ENCODE data around the gene FHL2. TPM values are rescaled to one million over a fixed set of nuclear protein-coding genes. Genes with fewer than 3 reads are reported as not detected.

The FHL2 gene
- total and polyA plus RNA-seq, 4 donors = 3.9 to 9.0 (median 6.5) TPM

DNA sequence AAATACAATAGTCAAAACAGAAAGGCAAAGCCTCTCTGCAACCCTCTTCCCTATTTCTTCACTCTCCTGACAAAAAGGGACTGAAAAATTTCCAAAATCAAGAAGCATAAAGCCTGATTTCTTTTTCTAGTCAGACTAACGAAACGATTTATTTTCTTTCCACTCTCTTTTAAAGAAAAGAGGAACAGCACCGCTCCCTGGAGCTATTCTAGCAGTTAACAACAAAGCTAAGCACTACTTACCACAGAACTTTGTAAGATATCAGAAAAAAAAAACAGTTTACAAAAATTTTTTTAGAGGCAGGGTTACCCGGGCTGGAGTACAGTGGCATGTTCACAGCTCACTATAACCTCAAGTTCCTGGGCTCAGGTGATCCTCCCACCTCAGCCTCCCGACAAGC, 14.4 kb upstream of the FHL2 start:
- H3K9ac ChIP-seq (ENCODE audit: low read depth in 1 of 2, low read length in 2 of 2) = no peak overlapping the region
- DNase-seq (ENCODE audit: low spot score) = no peak
- no peak overlapping the region for H3K27ac ChIP-seq (ENCODE audit: low read depth in 1 of 2, low read length in 2 of 2)
- H3K4me3 ChIP-seq (ENCODE audit: low read depth in 1 of 3, low read length in 3 of 3) = no peak overlapping the region
- H3K36me3 ChIP-seq (ENCODE audit: control insufficient read depth in 4 of 4, insufficient read depth in 3 of 4, low read depth in 1 of 4, low read length in 3 of 4) = no peaks in the 10 kb centered on the region
- no peaks in the 10 kb centered on the region for H3K27me3 ChIP-seq (ENCODE audit: control insufficient read depth in 4 of 4, insufficient read depth in 4 of 4, low read length in 3 of 4)
- WGBS = 76% methylated on average over 5 of the region's 5 CpGs
- TF ChIP-seq HNF4G (IDR thresholded peaks at IDR 0.05) (no peak), JUND (IDR thresholded peaks at IDR 0.05) (no peak), ZBTB33 (IDR thresholded peaks at IDR 0.05) (no peak), YY1 (IDR thresholded peaks at IDR 0.05) (no peak), RAD21 (IDR thresholded peaks at IDR 0.05) (no peak), FOXA2 (IDR thresholded peaks at IDR 0.05) (no peak)
- TF ChIP-seq, protein P1, sequence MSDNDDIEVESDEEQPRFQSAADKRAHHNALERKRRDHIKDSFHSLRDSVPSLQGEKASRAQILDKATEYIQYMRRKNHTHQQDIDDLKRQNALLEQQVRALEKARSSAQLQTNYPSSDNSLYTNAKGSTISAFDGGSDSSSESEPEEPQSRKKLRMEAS (IDR thresholded peaks at IDR 0.05) = no peak
- no peaks in the 10 kb centered on the region for H3K9me3 ChIP-seq (ENCODE audit: control insufficient read depth in 4 of 4, low read length in 3 of 4)
- no peaks in the 10 kb centered on the region for H3K4me1 ChIP-seq (ENCODE audit: control insufficient read depth in 4 of 4, insufficient read depth in 4 of 4, low read length in 3 of 4)

GRCh38 chr2:105412584-105412983, 13.7 kb upstream of the FHL2 start:
- Histone ChIP-seq H3K9me3 (ENCODE audit: control insufficient read depth in 4 of 4, low read length in 3 of 4) (no peaks in the 10 kb centered on the region), H3K4me1 (ENCODE audit: control insufficient read depth in 4 of 4, insufficient read depth in 4 of 4, low read length in 3 of 4) (no peaks in the 10 kb centered on the region), H3K4me3 (ENCODE audit: low read depth in 1 of 3, low read length in 3 of 3) (no peak overlapping the region), H3K36me3 (ENCODE audit: control insufficient read depth in 4 of 4, insufficient read depth in 3 of 4, low read depth in 1 of 4, low read length in 3 of 4) (no peaks in the 10 kb centered on the region), H3K27me3 (ENCODE audit: control insufficient read depth in 4 of 4, insufficient read depth in 4 of 4, low read length in 3 of 4) (no peaks in the 10 kb centered on the region), H3K9ac (ENCODE audit: low read depth in 1 of 2, low read length in 2 of 2) (no peak overlapping the region), H3K27ac (ENCODE audit: low read depth in 1 of 2, low read length in 2 of 2) (no peak overlapping the region)
- WGBS = 77% methylated on average over 11 of the region's 11 CpGs
- TF ChIP-seq GABPA (IDR thresholded peaks at IDR 0.05 in 1 of 2, conservative IDR thresholded peaks at IDR 0.05 in 1 of 2) (no peak), NR2F2 (IDR thresholded peaks at IDR 0.05) (no peak), HNF4A (conservative IDR thresholded peaks at IDR 0.05) (no peak), RXRA (IDR thresholded peaks at IDR 0.05) (no peak), ZBTB33 (IDR thresholded peaks at IDR 0.05) (no peak), YY1 (IDR thresholded peaks at IDR 0.05) (no peak), TAF1 (conservative IDR thresholded peaks at IDR 0.05) (no peak), ATF3 (IDR thresholded peaks at IDR 0.05) (no peak), EGR1 (IDR thresholded peaks at IDR 0.05; ENCODE audit: low read depth in 2 of 2) (no peak), FOXA1 (IDR thresholded peaks at IDR 0.05) (no peak)
- TF ChIP-seq, protein P2, sequence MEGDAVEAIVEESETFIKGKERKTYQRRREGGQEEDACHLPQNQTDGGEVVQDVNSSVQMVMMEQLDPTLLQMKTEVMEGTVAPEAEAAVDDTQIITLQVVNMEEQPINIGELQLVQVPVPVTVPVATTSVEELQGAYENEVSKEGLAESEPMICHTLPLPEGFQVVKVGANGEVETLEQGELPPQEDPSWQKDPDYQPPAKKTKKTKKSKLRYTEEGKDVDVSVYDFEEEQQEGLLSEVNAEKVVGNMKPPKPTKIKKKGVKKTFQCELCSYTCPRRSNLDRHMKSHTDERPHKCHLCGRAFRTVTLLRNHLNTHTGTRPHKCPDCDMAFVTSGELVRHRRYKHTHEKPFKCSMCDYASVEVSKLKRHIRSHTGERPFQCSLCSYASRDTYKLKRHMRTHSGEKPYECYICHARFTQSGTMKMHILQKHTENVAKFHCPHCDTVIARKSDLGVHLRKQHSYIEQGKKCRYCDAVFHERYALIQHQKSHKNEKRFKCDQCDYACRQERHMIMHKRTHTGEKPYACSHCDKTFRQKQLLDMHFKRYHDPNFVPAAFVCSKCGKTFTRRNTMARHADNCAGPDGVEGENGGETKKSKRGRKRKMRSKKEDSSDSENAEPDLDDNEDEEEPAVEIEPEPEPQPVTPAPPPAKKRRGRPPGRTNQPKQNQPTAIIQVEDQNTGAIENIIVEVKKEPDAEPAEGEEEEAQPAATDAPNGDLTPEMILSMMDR (IDR thresholded peaks at IDR 0.05; ENCODE audit: low read depth, low read length, missing input control) = no peak
- TF ChIP-seq, protein P3, sequence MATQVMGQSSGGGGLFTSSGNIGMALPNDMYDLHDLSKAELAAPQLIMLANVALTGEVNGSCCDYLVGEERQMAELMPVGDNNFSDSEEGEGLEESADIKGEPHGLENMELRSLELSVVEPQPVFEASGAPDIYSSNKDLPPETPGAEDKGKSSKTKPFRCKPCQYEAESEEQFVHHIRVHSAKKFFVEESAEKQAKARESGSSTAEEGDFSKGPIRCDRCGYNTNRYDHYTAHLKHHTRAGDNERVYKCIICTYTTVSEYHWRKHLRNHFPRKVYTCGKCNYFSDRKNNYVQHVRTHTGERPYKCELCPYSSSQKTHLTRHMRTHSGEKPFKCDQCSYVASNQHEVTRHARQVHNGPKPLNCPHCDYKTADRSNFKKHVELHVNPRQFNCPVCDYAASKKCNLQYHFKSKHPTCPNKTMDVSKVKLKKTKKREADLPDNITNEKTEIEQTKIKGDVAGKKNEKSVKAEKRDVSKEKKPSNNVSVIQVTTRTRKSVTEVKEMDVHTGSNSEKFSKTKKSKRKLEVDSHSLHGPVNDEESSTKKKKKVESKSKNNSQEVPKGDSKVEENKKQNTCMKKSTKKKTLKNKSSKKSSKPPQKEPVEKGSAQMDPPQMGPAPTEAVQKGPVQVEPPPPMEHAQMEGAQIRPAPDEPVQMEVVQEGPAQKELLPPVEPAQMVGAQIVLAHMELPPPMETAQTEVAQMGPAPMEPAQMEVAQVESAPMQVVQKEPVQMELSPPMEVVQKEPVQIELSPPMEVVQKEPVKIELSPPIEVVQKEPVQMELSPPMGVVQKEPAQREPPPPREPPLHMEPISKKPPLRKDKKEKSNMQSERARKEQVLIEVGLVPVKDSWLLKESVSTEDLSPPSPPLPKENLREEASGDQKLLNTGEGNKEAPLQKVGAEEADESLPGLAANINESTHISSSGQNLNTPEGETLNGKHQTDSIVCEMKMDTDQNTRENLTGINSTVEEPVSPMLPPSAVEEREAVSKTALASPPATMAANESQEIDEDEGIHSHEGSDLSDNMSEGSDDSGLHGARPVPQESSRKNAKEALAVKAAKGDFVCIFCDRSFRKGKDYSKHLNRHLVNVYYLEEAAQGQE (IDR thresholded peaks at IDR 0.05) = no peak
- no peak for DNase-seq (ENCODE audit: low spot score)
